RWPE1 (cell line): ENCODE measurements around the gene PCDHGA1.

ENCODE experiments used
- CTCF ChIA-PET: fragments of 350-600 bp; sonication (Branson Sonifier 250); formaldehyde crosslinking; extraction: SDS; loops from one replicate; lab custom pipeline; 2021; lab: Yijun Ruan, JAX
- POLR2A ChIA-PET: fragments of 400-600 bp; formaldehyde crosslinking; extraction: SDS; loops from one replicate; lab custom pipeline; 2020; ENCODE audit warnings: antibody characterized with exemption; ENCODE audit not compliant: low non-redundant PET; lab: Yijun Ruan, JAX
- DNase-seq: peaks from one replicate; pipeline ENCODE4 v3.0.0; 2012; ENCODE audit warnings: low spot score
- H3K27ac ChIP-seq: fragments of 450-650 bp; 2 replicates; pipeline ENCODE4 v1.5.1; 2017
- TF ChIP-seq, protein P1 (sequence below): fragments of 450-650 bp; conservative IDR thresholded peaks from 2 replicates; pipeline ENCODE4 v1.5.1; 2017; ENCODE audit warnings: low read depth, mild to moderate bottlenecking

Gene PCDHGA1

DNA sequence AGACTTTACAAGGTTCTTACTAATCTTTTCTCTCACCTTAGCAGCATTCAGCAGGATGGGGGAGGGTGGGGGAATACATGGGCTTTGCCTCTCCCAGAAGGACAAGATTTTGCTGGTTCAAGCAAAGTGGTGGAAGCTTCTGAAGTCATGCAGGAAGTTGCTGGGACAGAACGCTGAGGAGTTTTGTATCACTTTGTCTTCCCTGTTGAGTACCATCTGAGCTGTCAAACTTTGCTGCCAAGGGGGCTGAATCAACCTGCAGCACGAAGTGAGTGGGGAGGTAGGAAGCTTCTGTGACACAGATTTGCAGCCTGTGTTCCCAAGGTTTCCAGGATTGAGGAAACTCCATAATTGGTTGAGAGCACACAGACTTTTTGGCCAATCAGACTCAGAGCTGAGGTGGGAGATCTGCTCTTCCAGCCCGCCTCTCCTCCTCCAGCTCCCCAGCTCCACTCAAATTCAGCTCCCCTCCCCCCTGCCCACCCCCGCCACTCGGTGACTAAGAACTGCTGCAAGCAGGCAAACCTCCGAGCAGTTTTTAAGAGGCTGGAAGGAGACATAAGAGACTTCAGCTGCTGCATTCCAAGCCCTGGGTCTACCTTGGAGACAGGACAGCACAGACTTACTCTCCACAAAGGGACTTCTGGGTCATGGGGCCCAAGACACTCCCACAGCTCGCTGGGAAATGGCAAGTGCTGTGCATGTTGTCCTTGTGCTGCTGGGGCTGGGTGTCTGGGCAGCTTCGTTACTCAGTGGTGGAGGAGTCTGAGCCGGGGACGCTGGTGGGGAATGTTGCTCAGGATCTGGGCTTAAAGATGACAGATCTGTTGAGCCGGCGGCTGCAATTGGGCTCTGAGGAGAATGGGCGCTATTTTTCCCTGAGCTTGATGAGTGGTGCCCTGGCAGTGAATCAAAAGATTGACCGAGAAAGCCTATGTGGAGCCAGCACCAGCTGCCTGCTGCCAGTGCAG, 158.6 kb downstream of the PCDHGA1 start, which contains the start of gene PCDHGC5:
Gene PCDHGC5, plus strand, starts transcription at position 491 of the 971 bp plus-strand sequence. Its CDS starts 160 bp downstream, at position 651.
- peak within 1 kb of the TSS; percentile 68 for H3K27ac ChIP-seq
- POLR2A ChIA-PET: interaction anchor here (1.1 kb wide), 1 partner anchor 10 kb away, joined by 5 read pairs; no protein-coding TSS in a partner anchor
- CTCF ChIA-PET: interaction anchor here (0.9 to 2.0 kb wide), 3 partner anchors 10 to 71 kb away, joined by 3 to 9 read pairs (median 9); partner anchors contain the start of gene PCDHGB7
- DNase-seq: peak; percentile 75
- TF ChIP-seq, protein P1, sequence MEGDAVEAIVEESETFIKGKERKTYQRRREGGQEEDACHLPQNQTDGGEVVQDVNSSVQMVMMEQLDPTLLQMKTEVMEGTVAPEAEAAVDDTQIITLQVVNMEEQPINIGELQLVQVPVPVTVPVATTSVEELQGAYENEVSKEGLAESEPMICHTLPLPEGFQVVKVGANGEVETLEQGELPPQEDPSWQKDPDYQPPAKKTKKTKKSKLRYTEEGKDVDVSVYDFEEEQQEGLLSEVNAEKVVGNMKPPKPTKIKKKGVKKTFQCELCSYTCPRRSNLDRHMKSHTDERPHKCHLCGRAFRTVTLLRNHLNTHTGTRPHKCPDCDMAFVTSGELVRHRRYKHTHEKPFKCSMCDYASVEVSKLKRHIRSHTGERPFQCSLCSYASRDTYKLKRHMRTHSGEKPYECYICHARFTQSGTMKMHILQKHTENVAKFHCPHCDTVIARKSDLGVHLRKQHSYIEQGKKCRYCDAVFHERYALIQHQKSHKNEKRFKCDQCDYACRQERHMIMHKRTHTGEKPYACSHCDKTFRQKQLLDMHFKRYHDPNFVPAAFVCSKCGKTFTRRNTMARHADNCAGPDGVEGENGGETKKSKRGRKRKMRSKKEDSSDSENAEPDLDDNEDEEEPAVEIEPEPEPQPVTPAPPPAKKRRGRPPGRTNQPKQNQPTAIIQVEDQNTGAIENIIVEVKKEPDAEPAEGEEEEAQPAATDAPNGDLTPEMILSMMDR: no peak

DNA sequence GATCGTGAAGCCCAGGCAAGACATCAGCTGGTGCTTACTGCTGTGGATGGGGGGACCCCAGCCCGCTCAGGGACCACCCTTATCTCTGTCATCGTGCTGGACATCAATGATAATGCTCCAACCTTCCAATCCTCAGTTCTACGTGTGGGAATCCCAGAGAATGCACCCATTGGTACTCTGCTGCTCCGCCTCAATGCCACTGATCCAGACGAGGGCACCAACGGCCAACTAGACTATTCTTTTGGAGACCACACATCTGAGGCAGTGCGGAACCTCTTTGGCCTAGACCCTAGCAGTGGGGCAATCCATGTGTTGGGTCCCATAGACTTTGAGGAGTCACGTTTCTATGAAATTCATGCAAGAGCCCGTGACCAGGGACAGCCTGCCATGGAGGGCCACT, 159.5 kb downstream of the PCDHGA1 start:
- TF ChIP-seq, protein P1: no peak
- POLR2A ChIA-PET: no interaction called here

DNA sequence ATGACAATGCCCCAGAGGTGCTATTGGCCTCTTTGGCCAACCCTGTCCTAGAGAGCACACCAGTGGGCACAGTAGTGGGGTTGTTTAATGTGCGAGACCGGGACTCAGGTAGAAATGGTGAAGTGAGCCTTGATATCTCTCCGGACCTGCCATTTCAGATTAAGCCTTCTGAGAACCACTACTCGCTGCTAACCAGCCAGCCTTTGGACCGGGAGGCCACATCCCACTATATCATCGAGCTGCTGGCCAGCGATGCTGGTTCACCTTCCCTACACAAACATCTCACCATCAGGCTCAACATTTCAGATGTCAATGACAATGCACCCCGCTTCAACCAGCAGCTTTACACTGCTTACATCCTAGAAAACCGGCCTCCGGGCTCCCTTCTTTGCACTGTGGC, 160.0 kb downstream of the PCDHGA1 start:
- ChIA-PET CTCF (interaction anchor here (0.6 to 2.0 kb wide), 3 partner anchors 12 to 73 kb away, joined by 3 to 9 read pairs (median 9); no protein-coding TSS in a partner anchor), POLR2A (no interaction called here)
- no peak overlapping the region for H3K27ac ChIP-seq
- TF ChIP-seq, protein P1: no peak
- no peak for DNase-seq

More for the DNA sequence above, 159.5 kb downstream of the PCDHGA1 start:
- no peak for DNase-seq
- peak overlapping the region; percentile 68 for H3K27ac ChIP-seq
- CTCF ChIA-PET: interaction anchor here (0.5 to 2.0 kb wide), 4 partner anchors 11 to 290 kb away, joined by 3 to 9 read pairs (median 6); partner anchors contain the start of gene PCDHB11

DNA sequence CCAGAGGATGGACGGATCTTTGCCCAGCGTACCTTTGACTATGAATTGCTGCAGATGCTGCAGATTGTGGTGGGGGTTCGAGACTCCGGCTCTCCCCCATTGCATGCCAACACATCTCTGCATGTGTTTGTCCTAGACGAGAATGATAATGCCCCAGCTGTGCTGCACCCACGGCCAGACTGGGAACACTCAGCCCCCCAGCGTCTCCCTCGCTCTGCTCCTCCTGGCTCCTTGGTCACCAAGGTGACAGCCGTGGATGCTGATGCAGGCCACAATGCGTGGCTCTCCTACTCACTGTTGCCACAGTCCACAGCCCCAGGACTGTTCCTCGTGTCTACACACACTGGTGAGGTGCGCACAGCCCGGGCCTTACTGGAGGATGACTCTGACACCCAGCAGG, 160.5 kb downstream of the PCDHGA1 start:
- ChIA-PET CTCF (no interaction called here), POLR2A (no interaction called here)
- no peak for DNase-seq
- TF ChIP-seq, protein P1: no peak
- H3K27ac ChIP-seq: no peak overlapping the region

DNA sequence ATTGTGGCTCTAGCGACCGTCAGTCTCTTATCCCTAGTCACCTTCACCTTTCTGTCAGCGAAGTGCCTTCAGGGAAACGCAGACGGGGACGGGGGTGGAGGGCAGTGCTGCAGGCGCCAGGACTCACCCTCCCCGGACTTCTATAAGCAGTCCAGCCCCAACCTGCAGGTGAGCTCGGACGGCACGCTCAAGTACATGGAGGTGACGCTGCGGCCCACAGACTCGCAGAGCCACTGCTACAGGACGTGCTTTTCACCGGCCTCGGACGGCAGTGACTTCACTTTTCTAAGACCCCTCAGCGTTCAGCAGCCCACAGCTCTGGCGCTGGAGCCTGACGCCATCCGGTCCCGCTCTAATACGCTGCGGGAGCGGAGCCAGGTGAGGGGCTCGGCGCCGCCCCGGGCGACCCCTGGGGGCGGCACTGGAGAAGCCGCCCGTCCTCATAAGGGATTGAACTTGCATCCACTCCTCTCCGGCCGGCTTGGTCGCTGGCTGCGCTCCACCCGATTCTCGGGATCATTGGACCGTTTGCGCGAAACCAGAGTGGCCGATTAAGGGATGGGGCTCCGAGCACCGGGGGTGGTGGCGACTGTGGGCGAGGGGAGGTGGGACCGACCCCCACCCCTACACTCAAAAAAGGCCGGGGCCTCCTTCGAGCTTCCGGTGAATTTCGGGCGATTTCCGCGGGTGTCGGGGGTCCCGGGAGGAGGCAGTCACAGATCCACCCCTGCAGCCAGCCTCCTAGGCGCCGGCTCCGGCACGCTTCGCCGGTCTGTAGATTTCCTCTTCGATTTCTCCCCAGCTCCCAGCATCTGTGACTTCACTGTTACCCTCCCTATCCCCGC, 161.2 kb downstream of the PCDHGA1 start:
- DNase-seq: no peak
- ChIA-PET CTCF (interaction anchor here (0.5 kb wide), 1 partner anchor 381 kb away, joined by 5 read pairs; no protein-coding TSS in a partner anchor), POLR2A (no interaction called here)
- H3K27ac ChIP-seq: no peak overlapping the region
- TF ChIP-seq, protein P1: no peak
